H1 (cell line): ENCODE data around the gene LIN37. TPM values are rescaled to one million over a fixed set of nuclear protein-coding genes. Genes with fewer than 3 reads are reported as not detected.

Source experiments
- CHD1 ChIP-seq: IDR thresholded peaks from 2 replicates; pipeline ENCODE4 v1.6.1; 2012; ENCODE audit warnings: low read depth, low read length, improper control_type of control experiment
- CHD7 ChIP-seq: fragments of 300-600 bp; sonication (generic); IDR thresholded peaks from 2 replicates; pipeline ENCODE4 v1.7.1; 2012; ENCODE audit warnings: low read length, moderate library complexity, mild to moderate bottlenecking, inconsistent platforms; ENCODE audit not compliant: insufficient replicate concordance
- E2F6 ChIP-seq: IDR thresholded peaks from 2 replicates; pipeline ENCODE4 v1.6.1; 2012; ENCODE audit warnings: inconsistent platforms
- JUND ChIP-seq: IDR thresholded peaks from 2 replicates; pipeline ENCODE4 v1.6.1; 2011; ENCODE audit warnings: mild to moderate bottlenecking, improper control_type of control experiment, low read length
- PHF8 ChIP-seq: fragments of 200-600 bp; sonication (generic); conservative IDR thresholded peaks from 2 replicates; pipeline ENCODE4 v1.7.1; 2012; ENCODE audit warnings: low read depth, mild to moderate bottlenecking, inconsistent platforms, low read length, moderate library complexity
- RFX5 ChIP-seq: IDR thresholded peaks from 2 replicates; pipeline ENCODE4 v1.6.1; 2011; ENCODE audit warnings: low read depth, low read length, improper control_type of control experiment, borderline replicate concordance
- RXRA ChIP-seq: IDR thresholded peaks from 2 replicates; pipeline ENCODE4 v1.6.1; 2011; ENCODE audit warnings: low read depth, mild to moderate bottlenecking, low read length, moderate library complexity; ENCODE audit not compliant: insufficient read depth
- SAP30 ChIP-seq: fragments of 300-600 bp; sonication (generic); IDR thresholded peaks from 2 replicates; pipeline ENCODE4 v1.7.1; 2012; ENCODE audit warnings: low read length, moderate library complexity, mild to moderate bottlenecking, inconsistent platforms; ENCODE audit not compliant: insufficient read depth, insufficient replicate concordance
- SP4 ChIP-seq: IDR thresholded peaks from 2 replicates; pipeline ENCODE4 v1.6.1; 2012; ENCODE audit warnings: low read length, inconsistent platforms
- TBP ChIP-seq: IDR thresholded peaks from 2 replicates; pipeline ENCODE4 v1.6.1; 2011; ENCODE audit warnings: low read depth, low read length, improper control_type of control experiment
- polyA plus RNA-seq, 7 experiments: library from polyadenylated mRNA; depleted of rRNA in 3 of 7; stranded (reverse) in 5 of 7; unstranded in 2 of 7; fragments of >200 nt in 5 of 7; fragments of 200-250 nt in 2 of 7; gene quantifications; 1 replicate in 5 of 7; 2 replicates in 1 of 7; 4 replicates in 1 of 7; pipeline versions ENCODE4 v1.2.1 to v1.2.3, GENCODE V29; 2011 to 2013; ENCODE audit warnings: missing spikeins in 2 of 7, mixed read lengths in 2 of 7
- total RNA-seq: library from RNA; stranded (reverse); fragmentation: NEBNext Ultra II Directional; extraction: Animal tissue kit (Norgen Biotek cat#: 25700); gene quantifications from 2 replicates; pipeline ENCODE4 v1.2.1, GENCODE V29; 2021

The LIN37 gene
- total and polyA plus RNA-seq, 2 of the 8 experiments (the other 6 are each of a cell fraction or from before 2014, with no cell fraction given), result 3.8 to 9.8 TPM

- TF ChIP-seq CHD7 (no peak), RFX5 (no peak), SP4 (no peak), JUND (no peak), RXRA (no peak), SAP30 (no peak), PHF8 (no peak), TBP (no peak), CHD1 (no peak), E2F6 (no peak)
Observed at GRCh38 chr19:35727956-35728706, 20.2 kb upstream of the LIN37 start (continued).
